ENCODE data around the gene EPS8.

GRCh38 chr12:15811214-15812127 is 22.3 kb upstream of the EPS8 start:
- TF ChIP-seq GATA3 (IDR thresholded peaks at IDR 0.05; ENCODE audit: low read depth, low read length) (no peak), GATA2 (IDR thresholded peaks at IDR 0.05; ENCODE audit: low read depth, low read length) (no peak)

All from SH-SY5Y (cell line).